HG03460 (cell line): ENCODE data around the gene KAZN.

ENCODE experiments used
- ATAC-seq: cut with Tn5 transposase; IDR thresholded peaks from one replicate; pipeline ENCODE4 v1.9.1; 2021; ENCODE audit not compliant: unreplicated experiment

The KAZN gene

GRCh38 chr1:15014516-15014915 lies 416.0 kb downstream of the KAZN start:
- no peak for ATAC-seq

GRCh38 chr1:15016001-15016400 lies 417.5 kb downstream of the KAZN start:
- ATAC-seq = no peak

DNA sequence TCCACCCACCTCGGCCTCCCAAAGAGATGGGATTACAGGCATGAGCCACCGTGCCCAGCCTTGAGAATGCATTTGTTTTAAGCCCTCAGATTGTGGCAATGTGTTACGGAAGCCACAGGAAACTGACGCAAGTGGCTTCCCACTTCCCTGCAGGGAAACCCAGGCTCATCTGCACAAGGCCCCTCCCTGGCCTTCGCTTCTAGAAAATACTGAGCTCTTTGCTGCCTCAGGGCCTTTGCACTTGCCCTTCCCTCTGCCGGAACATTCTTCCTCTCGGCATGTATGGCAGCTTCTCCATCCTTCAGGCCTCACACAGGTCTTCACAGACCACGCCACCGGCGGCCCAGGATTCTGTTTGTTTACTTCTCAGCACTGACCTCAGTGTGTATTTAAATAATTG lies 418.0 kb downstream of the KAZN start:
- no peak for ATAC-seq

- no peak for ATAC-seq
These were observed 418.6 kb downstream of the KAZN start for GRCh38 chr1:15017120-15017519.

DNA sequence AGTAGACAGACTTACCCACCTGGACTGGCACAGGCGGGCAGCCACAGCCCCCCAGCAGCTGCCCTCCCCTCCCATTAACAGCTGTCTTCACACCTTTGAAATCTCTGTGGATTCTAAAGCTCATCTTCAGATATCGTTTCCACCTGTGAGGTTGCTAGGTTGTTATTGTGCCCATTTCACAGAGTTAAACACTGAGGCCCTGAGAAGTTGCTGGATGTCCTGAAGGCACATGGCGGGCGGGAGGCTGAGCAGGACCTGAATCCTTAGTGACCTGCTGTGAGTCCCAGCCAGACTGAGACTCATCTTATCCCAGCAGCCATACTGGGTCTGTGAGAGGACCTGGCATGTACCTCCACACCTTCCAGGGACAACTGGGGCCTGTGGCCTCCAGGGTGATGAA lies 420.3 kb downstream of the KAZN start:
- ATAC-seq = no peak

DNA sequence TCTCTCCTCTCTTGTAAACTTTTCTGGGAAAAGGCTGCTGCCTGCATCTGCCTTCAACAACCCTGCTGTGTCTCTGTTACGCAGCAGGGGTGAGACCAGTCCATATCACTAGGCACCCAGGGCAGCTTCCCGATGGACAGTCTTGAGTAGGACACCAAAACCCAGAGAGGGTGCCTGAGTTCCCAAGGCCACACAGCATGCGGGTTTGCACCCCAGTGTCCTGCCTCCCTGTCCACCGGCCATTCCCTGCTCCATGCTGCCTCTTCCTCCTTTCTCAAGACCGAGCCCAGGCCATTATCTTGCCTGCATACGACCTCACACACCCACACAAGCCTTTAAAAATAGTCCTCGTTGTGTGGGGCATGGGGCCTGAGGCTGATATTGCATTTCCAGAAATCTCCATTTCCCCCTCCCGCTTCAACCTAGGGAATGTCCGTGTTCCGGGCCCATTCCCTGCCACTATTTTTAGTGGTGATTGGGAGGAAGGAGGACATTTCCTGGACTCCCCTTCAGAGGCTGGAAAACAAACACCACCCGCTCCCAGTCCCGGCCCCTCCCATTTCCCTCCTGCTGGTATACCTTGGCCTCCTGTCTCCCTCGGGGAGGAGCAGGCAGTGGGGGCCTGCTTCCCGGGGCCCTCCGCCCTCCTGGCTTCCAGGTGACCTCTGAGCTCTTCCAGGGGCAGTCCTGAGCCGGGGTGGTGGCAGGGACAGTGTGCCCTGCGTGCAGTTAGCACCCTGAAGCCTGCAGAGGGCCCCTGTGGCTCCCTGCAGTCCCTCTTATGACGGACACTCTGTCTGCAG lies 422.7 kb downstream of the KAZN start:
- no peak for ATAC-seq

DNA sequence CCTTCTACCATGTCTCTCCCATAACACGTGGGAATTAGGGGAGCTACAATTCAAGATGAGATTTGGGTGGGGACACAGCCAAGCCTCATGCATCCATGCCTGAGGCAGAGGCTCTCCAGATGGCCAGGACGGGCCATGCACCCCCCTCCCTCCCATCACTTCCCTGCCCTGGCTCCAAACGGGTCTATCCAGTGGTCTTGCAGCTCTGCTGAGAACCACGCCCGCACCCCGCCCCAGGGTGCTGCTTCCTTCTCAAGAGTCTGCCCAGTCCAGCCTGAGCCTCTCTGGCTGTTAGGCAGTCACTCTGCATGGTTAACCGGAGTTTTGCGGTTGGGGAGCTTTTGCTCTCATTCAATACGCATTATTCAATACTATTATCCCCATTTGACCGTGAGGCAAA lies 423.6 kb downstream of the KAZN start:
- ATAC-seq = no peak

- ATAC-seq = no peak
These were observed 424.7 kb downstream of the KAZN start for GRCh38 chr1:15023205-15023604.

- ATAC-seq = no peak
These were observed 425.5 kb downstream of the KAZN start for GRCh38 chr1:15023976-15024375.

DNA sequence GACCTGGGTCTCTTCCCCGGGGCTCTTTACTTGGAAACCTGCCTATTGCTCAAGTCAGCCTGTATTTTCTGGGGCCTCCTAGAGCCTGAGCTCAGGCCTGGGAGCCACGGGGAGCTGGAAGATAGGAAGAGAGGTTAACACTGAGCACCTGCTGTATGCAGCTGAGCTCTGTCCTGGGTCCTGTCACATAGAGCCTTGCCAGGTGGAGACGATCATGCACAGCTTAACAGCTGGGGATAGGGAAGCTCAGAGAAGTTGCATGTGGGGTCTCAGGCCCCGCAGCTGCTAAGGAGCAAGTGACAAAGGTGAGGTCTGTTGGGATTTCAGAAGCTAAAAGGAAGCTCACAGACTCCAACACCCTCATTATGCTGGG lies 427.6 kb downstream of the KAZN start:
- no peak for ATAC-seq

- ATAC-seq = no peak
These were observed 429.1 kb downstream of the KAZN start for GRCh38 chr1:15027515-15027986.

DNA sequence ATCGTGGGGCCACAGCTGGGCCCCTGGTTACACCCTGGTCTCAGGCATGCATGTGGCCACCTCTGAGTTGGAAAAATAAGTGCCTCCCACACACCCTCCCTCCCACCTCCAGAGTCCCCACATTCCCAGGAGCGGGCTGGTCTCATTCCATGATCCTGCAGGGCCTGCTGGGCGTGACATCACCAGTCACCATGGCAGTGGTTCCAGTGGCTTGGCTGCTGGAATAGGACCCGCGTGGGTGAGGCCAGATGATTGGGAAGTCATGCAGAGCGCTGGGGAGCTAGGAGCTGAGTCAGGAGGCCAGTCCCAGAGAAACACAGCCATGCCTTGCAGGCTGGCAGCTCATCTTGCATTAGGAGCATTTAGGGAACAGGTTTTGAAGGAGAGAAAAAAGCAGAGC lies 429.6 kb downstream of the KAZN start:
- ATAC-seq = no peak

- no peak for ATAC-seq
These were observed 430.1 kb downstream of the KAZN start for GRCh38 chr1:15028616-15029015.

DNA sequence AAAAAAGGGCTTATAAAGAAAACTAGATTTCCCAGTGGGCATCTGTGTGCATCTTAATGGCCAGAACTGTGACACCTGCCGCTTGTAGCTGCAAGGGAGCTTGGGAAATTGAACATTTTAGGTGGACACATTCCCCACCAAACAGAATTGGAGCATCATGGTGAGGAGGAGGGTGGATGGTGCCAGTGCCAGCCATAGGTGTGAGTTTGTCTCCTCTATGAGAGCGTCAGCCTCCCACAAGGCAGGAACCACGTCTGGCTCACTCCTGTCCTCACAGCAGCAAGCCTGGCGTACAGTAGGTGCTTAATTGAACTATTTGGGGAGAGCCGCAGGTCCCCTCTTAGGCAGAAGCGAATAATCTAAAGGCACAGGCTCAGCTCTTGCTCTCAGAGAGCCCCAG lies 430.6 kb downstream of the KAZN start:
- no peak for ATAC-seq

DNA sequence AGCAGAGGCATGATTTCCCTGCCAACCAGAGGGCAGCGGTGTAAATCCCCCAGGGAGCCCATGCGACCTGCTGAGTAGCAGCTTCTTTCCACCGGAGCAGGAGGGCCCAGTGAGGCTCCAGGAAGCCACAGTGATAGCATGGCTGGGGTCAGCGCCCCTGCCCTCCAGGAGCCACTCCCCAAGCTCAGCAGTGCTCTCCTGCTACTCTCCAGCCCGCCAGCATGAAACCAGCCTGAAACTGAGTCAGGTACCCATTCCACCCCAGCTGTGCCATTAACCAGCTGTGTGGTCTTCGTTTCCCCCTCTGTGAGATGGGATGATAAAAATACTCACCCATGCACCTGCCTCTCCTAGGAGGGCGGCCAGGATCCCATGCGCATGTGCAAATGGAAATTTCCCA lies 431.3 kb downstream of the KAZN start:
- no peak for ATAC-seq

DNA sequence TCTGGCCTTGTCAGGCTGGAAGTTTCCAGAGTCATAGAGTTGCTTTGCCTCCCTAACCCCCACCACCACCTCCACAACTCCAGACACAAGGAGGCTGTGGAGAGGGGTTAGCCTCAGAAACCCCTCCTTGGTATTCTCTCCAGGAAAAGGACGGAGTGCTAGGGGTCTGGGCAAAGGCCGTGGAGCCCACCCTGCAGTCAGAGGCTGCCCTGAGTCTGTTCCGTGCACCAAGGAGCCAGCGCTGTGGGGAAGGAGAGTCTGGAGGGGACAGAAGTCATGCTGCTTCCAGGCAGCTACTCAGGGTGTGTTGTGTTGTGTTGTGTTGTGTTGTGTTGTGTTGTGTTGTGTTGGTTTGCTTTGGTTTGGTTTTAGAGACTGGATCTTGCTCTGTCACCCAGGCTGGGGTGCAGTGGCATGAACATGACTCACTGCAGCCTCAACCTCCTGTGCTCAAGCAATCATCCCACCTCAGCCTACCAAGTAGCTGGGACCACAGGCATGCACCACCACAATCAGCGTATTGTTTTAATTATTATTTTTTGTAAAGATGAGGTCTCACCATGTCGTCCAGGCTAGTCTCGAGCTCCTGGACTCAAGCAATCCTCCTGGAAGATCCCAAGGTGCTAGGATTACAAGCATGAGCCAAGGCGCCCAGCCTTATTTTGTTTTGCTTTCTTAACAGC lies 432.9 kb downstream of the KAZN start:
- no peak for ATAC-seq

DNA sequence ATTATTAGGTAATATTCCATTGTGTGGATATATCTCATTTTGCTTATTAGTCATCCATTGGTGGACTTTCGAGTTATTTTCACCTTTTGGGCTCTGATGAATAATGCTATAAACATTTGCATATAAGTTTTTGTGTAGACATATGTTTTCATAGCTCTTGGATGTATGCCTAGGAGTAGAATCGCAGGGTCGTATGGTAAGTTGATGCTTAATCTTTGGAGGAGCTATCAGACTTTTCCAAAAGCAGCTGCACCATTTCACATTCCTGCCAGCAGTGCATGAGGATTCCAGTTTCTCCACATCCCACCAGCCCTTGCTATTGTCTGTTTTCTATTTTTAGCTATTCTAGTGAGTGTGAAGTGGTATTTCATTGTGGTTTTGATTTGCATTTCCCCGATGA lies 434.8 kb downstream of the KAZN start:
- ATAC-seq = no peak

DNA sequence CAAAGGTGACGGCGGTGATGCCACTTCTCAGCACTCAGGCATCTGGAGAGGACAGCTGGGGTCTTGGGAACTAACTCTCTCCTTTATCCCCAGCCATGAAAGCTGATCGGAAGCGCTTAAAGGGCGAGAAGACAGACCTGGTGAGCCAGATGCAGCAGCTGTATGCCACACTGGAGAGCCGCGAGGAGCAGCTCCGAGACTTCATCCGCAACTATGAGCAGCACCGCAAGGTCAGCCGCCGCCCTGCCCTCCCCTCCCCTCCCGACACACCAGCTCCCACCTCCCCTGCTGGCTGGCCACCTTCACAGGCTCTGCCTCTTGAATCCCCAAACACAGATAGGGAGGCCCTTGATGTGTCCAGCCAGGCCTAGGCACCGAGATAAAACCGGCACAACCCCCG lies 436.2 kb downstream of the KAZN start:
- no peak for ATAC-seq

DNA sequence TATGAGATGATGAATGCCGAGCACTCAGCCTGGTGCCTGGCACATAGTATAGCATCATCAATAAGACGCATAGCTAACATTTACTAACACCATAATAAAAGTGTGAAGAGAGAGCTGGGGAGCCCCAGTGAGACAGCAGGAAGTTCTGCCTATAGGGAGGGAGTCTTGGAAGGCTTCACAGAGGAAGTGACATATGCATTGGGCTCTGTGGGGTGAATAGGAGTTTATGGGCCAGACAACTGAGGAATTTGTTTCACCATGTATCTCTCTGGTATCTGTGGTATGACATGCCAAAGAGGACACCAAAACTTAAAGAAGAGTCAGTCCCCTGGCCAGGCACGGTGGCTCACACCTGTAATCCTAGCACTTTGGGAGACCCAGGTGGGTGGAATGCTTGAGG lies 436.8 kb downstream of the KAZN start:
- ATAC-seq = no peak

DNA sequence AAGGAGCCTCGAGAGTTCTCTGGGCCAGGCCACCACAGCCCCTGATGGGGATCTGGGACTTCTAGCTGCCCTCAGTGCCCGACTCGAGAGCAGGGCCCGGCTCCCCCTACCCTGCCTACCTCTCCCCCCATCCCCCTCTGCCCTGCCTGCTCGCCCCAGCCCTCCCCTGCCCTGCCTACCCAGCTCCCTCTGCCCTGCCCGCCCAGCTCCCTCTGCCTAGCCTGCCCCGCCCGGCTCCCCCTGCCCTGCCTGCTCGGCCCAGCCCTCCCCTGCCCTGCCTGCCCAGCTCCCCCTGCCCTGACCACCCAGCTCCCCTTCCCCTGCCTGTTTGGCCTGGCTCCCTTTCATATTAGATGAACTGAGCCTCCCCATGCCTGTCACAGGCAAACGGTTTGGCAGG lies 437.6 kb downstream of the KAZN start:
- no peak for ATAC-seq

DNA sequence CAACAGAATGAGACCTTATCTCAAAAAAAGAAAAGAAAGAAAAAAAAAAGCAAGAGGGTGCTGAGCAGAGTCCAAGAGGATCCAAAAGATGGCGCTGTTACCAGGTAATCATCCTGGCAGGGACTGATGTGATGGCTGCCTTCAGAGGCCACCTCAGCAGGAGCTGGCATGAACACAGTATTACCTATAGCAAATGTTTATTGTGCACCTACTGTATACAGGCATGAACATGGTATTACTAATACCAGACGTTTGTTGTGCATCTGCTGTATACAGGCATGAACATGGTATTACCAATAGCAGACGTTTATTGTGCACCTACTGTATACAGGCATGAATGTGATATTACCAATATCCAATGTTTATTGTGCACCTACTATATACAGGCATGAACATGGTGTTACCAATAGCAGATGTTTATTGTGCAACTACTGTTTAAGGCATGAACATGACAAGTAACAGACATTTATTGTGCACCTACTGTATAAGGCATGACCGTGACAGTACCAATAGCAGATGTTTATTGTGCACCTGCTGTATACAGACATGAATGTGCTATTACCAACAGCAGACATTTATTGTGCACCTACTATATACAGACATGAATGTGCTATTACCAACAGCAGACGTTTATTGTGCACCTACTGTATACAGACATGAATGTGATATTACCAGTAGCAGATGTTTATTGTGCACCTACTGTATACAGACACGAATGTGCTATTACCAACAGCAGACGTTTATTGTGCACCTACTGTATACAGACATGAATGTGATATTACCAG lies 439.9 kb downstream of the KAZN start:
- no peak for ATAC-seq
